SU-DHL-6 (cell line): ENCODE results near the gene PSMC3.

Source experiments
- H2AFZ ChIP-seq: fragments of 200-600 bp; sonication (generic); 2 replicates; pipeline ENCODE4 v1.6.1; 2014; ENCODE audit warnings: low read depth, mild to moderate bottlenecking, moderate library complexity, mixed read lengths, antibody characterized with exemption, low read length; ENCODE audit not compliant: severe bottlenecking
- H3F3A ChIP-seq: fragments of 200-600 bp; shearing (Covaris generic); 2 replicates; pipeline ENCODE4 v1.6.0; 2016; ENCODE audit warnings: antibody characterized with exemption, mild to moderate bottlenecking; ENCODE audit not compliant: insufficient read depth
- H3K27ac ChIP-seq: fragments of 200-600 bp; sonication (generic); 2 replicates; pipeline ENCODE4 v1.5.1; 2016; ENCODE audit warnings: low read depth, mild to moderate bottlenecking, low read length, moderate library complexity, mixed read lengths
- H3K27me3 ChIP-seq: fragments of 200-600 bp; sonication (generic), shearing (Covaris generic); 2 replicates; pipeline ENCODE4 v1.6.0; 2014; ENCODE audit warnings: mild to moderate bottlenecking, low read length
- H3K36me3 ChIP-seq: fragments of 200-600 bp; sonication (generic); 2 replicates; pipeline ENCODE4 v1.6.1; 2014; ENCODE audit warnings: mild to moderate bottlenecking, low read length, mixed read lengths
- H3K4me2 ChIP-seq: fragments of 300-600, 200-600 bp; shearing (Covaris generic), sonication (generic); 2 replicates; pipeline ENCODE4 v1.6.0; 2014; ENCODE audit warnings: low read length, low read depth, mild to moderate bottlenecking; ENCODE audit not compliant: poor library complexity, severe bottlenecking
- H3K4me3 ChIP-seq: fragments of 200-600 bp; sonication (generic); 2 replicates; pipeline ENCODE4 v1.5.1; 2014; ENCODE audit warnings: antibody characterized with exemption, low read length, mild to moderate bottlenecking, mixed read lengths; ENCODE audit not compliant: insufficient read depth, poor library complexity, severe bottlenecking
- H3K79me2 ChIP-seq: fragments of 200-600 bp; sonication (generic); 2 replicates; pipeline ENCODE4 v1.6.1; 2014; ENCODE audit warnings: mild to moderate bottlenecking, low read length, moderate library complexity; ENCODE audit not compliant: insufficient read depth
- H3K9ac ChIP-seq: fragments of 200-600 bp; sonication (generic); 2 replicates; pipeline ENCODE4 v1.7.0; 2014; ENCODE audit warnings: mild to moderate bottlenecking, low read length
- H3K9me2 ChIP-seq: fragments of 200-600 bp; sonication (generic); replicated peaks from 2 replicates; pipeline ENCODE4 v1.6.1; 2014; ENCODE audit warnings: low read length; ENCODE audit not compliant: insufficient read depth
- H3K9me3 ChIP-seq: fragments of 200-600 bp; sonication (generic); 2 replicates; pipeline ENCODE4 v1.6.1; 2014; ENCODE audit warnings: low read length, mixed read lengths; ENCODE audit not compliant: insufficient read depth
- H4K20me1 ChIP-seq: fragments of 200-600 bp; sonication (generic); 2 replicates; pipeline ENCODE4 v1.6.1; 2014; ENCODE audit warnings: low read depth, mild to moderate bottlenecking, antibody characterized with exemption, low read length, moderate library complexity, mixed read lengths
- CTCF ChIP-seq: fragments of 200-600 bp; sonication (generic); IDR thresholded peaks from one replicate; pipeline ENCODE4 v1.5.1; 2017; ENCODE audit warnings: antibody characterized with exemption, mild to moderate bottlenecking, low read length, moderate library complexity; ENCODE audit not compliant: insufficient read depth, poor library complexity, severe bottlenecking
- EZH2phosphoT487 ChIP-seq: fragments of 200-600 bp; sonication (generic), shearing (Covaris generic); conservative IDR thresholded peaks from 2 replicates; pipeline ENCODE4 v1.6.1; 2018; ENCODE audit warnings: mild to moderate bottlenecking, antibody characterized with exemption, low read length, moderate library complexity, mixed read lengths

Gene PSMC3

GRCh38 chr11:47442514-47442913 is 16.3 kb upstream of the PSMC3 start:
- no peak overlapping the region for H3K4me2 ChIP-seq
- no peaks in the 10 kb centered on the region for H3K27me3 ChIP-seq
- H3K4me3 ChIP-seq: no peak overlapping the region
- no peak overlapping the region for H2AFZ ChIP-seq
- no peak overlapping the region for H3K9ac ChIP-seq
- no peak for TF ChIP-seq EZH2phosphoT487
- TF ChIP-seq CTCF: no peak
- H3K27ac ChIP-seq: no peak overlapping the region
- H3K79me2 ChIP-seq: no peaks in the 10 kb centered on the region
- H3K9me3 ChIP-seq: no peaks in the 10 kb centered on the region
- no peaks in the 10 kb centered on the region for H3K36me3 ChIP-seq
- no peaks in the 10 kb centered on the region for H3F3A ChIP-seq
- no peaks in the 10 kb centered on the region for H4K20me1 ChIP-seq
- no peaks in the 10 kb centered on the region for H3K9me2 ChIP-seq

- H3K27me3 ChIP-seq: no peaks in the 10 kb centered on the region
- no peak overlapping the region for H3K9ac ChIP-seq
- no peak overlapping the region for H2AFZ ChIP-seq
- TF ChIP-seq CTCF (no peak), EZH2phosphoT487 (no peak)
- H3K9me3 ChIP-seq: no peaks in the 10 kb centered on the region
- H3K4me2 ChIP-seq: no peak overlapping the region
- H3F3A ChIP-seq: no peaks in the 10 kb centered on the region
- no peak overlapping the region for H3K4me3 ChIP-seq
- no peak overlapping the region for H3K27ac ChIP-seq
- no peaks in the 10 kb centered on the region for H4K20me1 ChIP-seq
- H3K36me3 ChIP-seq: no peaks in the 10 kb centered on the region
- H3K9me2 ChIP-seq: no peaks in the 10 kb centered on the region
- no peaks in the 10 kb centered on the region for H3K79me2 ChIP-seq
These were observed 15.2 kb upstream of the PSMC3 start for GRCh38 chr11:47441421-47441820.

- no peak overlapping the region for H3K4me3 ChIP-seq
- H4K20me1 ChIP-seq: no peaks in the 10 kb centered on the region
- no peaks in the 10 kb centered on the region for H3K36me3 ChIP-seq
- H3K9me3 ChIP-seq: no peaks in the 10 kb centered on the region
- H3K9ac ChIP-seq: no peak overlapping the region
- H3K27ac ChIP-seq: no peak overlapping the region
- TF ChIP-seq EZH2phosphoT487: no peak
- TF ChIP-seq CTCF: no peak
- H3F3A ChIP-seq: no peaks in the 10 kb centered on the region
- no peaks in the 10 kb centered on the region for H3K27me3 ChIP-seq
- H2AFZ ChIP-seq: no peak overlapping the region
- no peaks in the 10 kb centered on the region for H3K79me2 ChIP-seq
- H3K9me2 ChIP-seq: no peaks in the 10 kb centered on the region
- H3K4me2 ChIP-seq: no peak overlapping the region
These were observed 13.8 kb upstream of the PSMC3 start for GRCh38 chr11:47440054-47440476.
